Neuronal stem cell (in vitro differentiated cells): ENCODE results near the gene RASAL2.

Source experiments
- DNase-seq: peaks from one replicate; pipeline ENCODE4 v3.0.0-alpha.2; 2013; ENCODE audit warnings: low spot score
- H2AFZ ChIP-seq: one replicate; pipeline ENCODE4 v1.6.1; 2013; ENCODE audit warnings: mild to moderate bottlenecking, low read length, inconsistent platforms
- H2AK5ac ChIP-seq: 2 replicates; pipeline ENCODE4 v1.6.1; 2013; ENCODE audit warnings: low read depth, mild to moderate bottlenecking, inconsistent platforms, low read length, moderate library complexity, mixed read lengths
- H2BK120ac ChIP-seq: 2 replicates; pipeline ENCODE4 v1.6.1; 2013; ENCODE audit warnings: low read depth, mild to moderate bottlenecking, inconsistent platforms, low read length, moderate library complexity, mixed read lengths
- H2BK12ac ChIP-seq: one replicate; pipeline ENCODE4 v1.6.1; 2013; ENCODE audit warnings: low read length, inconsistent platforms
- H2BK15ac ChIP-seq: 2 replicates; pipeline ENCODE4 v1.6.1; 2013; ENCODE audit warnings: mild to moderate bottlenecking, low read length, inconsistent platforms, mixed read lengths
- H2BK5ac ChIP-seq: one replicate; pipeline ENCODE4 v1.6.1; 2013; ENCODE audit warnings: inconsistent platforms, mild to moderate bottlenecking, low read length, moderate library complexity
- H3K14ac ChIP-seq: one replicate; pipeline ENCODE4 v1.6.1; 2013; ENCODE audit warnings: low read length, inconsistent platforms
- H3K18ac ChIP-seq: 2 replicates; pipeline ENCODE4 v1.6.1; 2013; ENCODE audit warnings: low read length, inconsistent platforms
- H3K23ac ChIP-seq: 2 replicates; pipeline ENCODE4 v1.6.1; 2013; ENCODE audit warnings: low read depth, mild to moderate bottlenecking, mixed read lengths, low read length, inconsistent platforms; ENCODE audit not compliant: poor library complexity
- H3K27ac ChIP-seq: replicated peaks from 3 replicates; pipeline ENCODE4 v1.5.1; 2013; ENCODE audit warnings: low read length, inconsistent platforms
- H3K27me3 ChIP-seq, 3 experiments: 2 replicates each; pipeline ENCODE4 v1.6.1; 2013; ENCODE audit warnings: low read length in 3 of 3, mild to moderate bottlenecking in 2 of 3, inconsistent platforms in 1 of 3, low read depth in 1 of 3, mixed read lengths in 1 of 3, moderate library complexity in 1 of 3; ENCODE audit not compliant: control insufficient read depth in 3 of 3, insufficient read depth in 3 of 3
- H3K36me3 ChIP-seq, 2 donors: replicated peaks in 1 of 2; 2 replicates each; pipeline ENCODE4 v1.6.1; 2013; ENCODE audit warnings: low read length in 2 of 2; ENCODE audit not compliant: control insufficient read depth in 2 of 2, insufficient read depth in 2 of 2
- H3K4ac ChIP-seq: 2 replicates; pipeline ENCODE4 v1.6.1; 2013; ENCODE audit warnings: inconsistent platforms, mild to moderate bottlenecking, low read length, moderate library complexity
- H3K4me1 ChIP-seq, 2 donors: 1 replicate in 1 of 2; 2 replicates in 1 of 2; pipeline ENCODE4 v1.6.1; 2013; ENCODE audit warnings: low read length in 2 of 2, low read depth in 1 of 2; ENCODE audit not compliant: control insufficient read depth in 2 of 2, insufficient read depth in 1 of 2
- H3K4me2 ChIP-seq: one replicate; pipeline ENCODE4 v1.6.1; 2013; ENCODE audit warnings: mild to moderate bottlenecking, low read length, inconsistent platforms; ENCODE audit not compliant: insufficient read depth, poor library complexity, severe bottlenecking
- H3K4me3 ChIP-seq, 2 donors: 2 replicates each; pipeline ENCODE4 v1.5.1; 2013; ENCODE audit warnings: low read length in 2 of 2, mild to moderate bottlenecking in 2 of 2, inconsistent platforms in 1 of 2, moderate library complexity in 1 of 2
- H3K79me1 ChIP-seq: one replicate; pipeline ENCODE4 v1.6.1; 2013; ENCODE audit warnings: low read depth, mild to moderate bottlenecking, inconsistent platforms, low read length, moderate library complexity
- H3K9ac ChIP-seq: one replicate; pipeline ENCODE4 v1.6.1; 2013; ENCODE audit warnings: mild to moderate bottlenecking, low read depth, low read length, inconsistent platforms; ENCODE audit not compliant: poor library complexity
- H3K9me3 ChIP-seq, 2 donors: replicated peaks in 1 of 2; 2 replicates each; pipeline versions ENCODE3 to v1.6.1; 2013; ENCODE audit warnings: low read length in 2 of 2, mild to moderate bottlenecking in 2 of 2, inconsistent platforms in 1 of 2, low read depth in 1 of 2, mixed read lengths in 1 of 2, moderate library complexity in 1 of 2; ENCODE audit not compliant: control insufficient read depth in 2 of 2, insufficient read depth in 1 of 2
- H4K8ac ChIP-seq: one replicate; pipeline ENCODE4 v1.6.1; 2013; ENCODE audit warnings: low read depth, mild to moderate bottlenecking, inconsistent platforms, low read length, moderate library complexity
- H4K91ac ChIP-seq: one replicate; pipeline ENCODE4 v1.6.1; 2013; ENCODE audit warnings: low read length, low read depth, mild to moderate bottlenecking, inconsistent platforms; ENCODE audit not compliant: poor library complexity
- WGBS, 2 donors: extraction: QIAGEN DNeasy Blood & Tissue Kit; methylation state at CpG; one replicate each; pipeline ENCODE4 v1.1.7; 2013; ENCODE audit warnings: missing lambda C conversion rate in 2 of 2, mixed read lengths in 1 of 2; ENCODE audit not compliant: insufficient read length in 2 of 2, insufficient replicate concordance in 1 of 2; ENCODE audit errors: extremely low coverage in 2 of 2; 5-methylcytosine and 5-hydroxymethylcytosine counted together

RASAL2 gene

DNA sequence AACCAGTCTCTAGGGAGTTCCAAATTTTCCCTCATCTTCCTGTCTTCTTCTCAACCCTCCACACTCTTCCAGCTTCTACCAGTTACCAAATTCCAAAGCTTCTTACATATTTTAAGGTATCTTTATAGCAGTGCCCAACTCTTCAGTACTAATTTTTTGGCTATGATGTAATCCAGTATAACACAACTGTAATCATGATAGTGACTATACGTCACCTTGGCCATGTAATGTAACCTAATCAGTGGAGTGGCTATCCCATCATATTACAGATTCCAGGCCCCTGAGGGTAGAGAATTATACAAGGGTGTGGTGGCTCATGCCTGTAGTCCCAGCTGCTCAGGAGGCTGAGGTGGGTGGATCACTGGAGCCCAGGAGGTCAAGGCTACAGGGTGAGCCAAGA, 259.6 kb downstream of the RASAL2 start:
- Histone ChIP-seq H2AK5ac (no peak overlapping the region), H3K18ac (no peak overlapping the region), H3K9ac (no peak overlapping the region), H2BK15ac (no peak overlapping the region), H3K27ac (no peak overlapping the region), H2BK5ac (no peak overlapping the region), H2BK12ac (no peak overlapping the region), H2AFZ (no peak overlapping the region), H4K91ac (no peak overlapping the region), H3K9me3 (no peaks in the 10 kb centered on the region), H3K4me1 (no peaks in the 10 kb centered on the region), H3K4me3 (no peak overlapping the region), H3K27me3 (no peaks in the 10 kb centered on the region), H3K4me2 (no peak overlapping the region), H3K79me1 (no peaks in the 10 kb centered on the region), H4K8ac (no peak overlapping the region), H3K4ac (no peak overlapping the region), H3K36me3 (no peaks in the 10 kb centered on the region), H3K23ac (no peak overlapping the region), H2BK120ac (no peak overlapping the region), H3K14ac (no peak overlapping the region)
- no peak for DNase-seq
- WGBS, 2 donors = no CpG with 5 or more reads among the region's 1 CpG

- Histone ChIP-seq H3K9me3 (no peaks in the 10 kb centered on the region), H3K27me3 (no peaks in the 10 kb centered on the region), H3K14ac (no peak overlapping the region), H2AK5ac (no peak overlapping the region), H3K9ac (no peak overlapping the region), H3K36me3 (no peaks in the 10 kb centered on the region), H3K4me1 (no peaks in the 10 kb centered on the region), H2BK15ac (no peak overlapping the region), H3K23ac (no peak overlapping the region), H2BK120ac (no peak overlapping the region), H4K91ac (no peak overlapping the region), H3K18ac (no peak overlapping the region), H3K4me2 (no peak overlapping the region), H3K27ac (no peak overlapping the region), H3K79me1 (no peaks in the 10 kb centered on the region), H3K4ac (no peak overlapping the region), H2BK5ac (no peak overlapping the region), H4K8ac (no peak overlapping the region), H3K4me3 (no peak overlapping the region), H2AFZ (no peak overlapping the region), H2BK12ac (no peak overlapping the region)
- no CpG with 5 or more reads among the region's 3 CpGs for WGBS, 2 donors
- no peak for DNase-seq
Observed at GRCh38 chr1:178354816-178355215, 260.9 kb downstream of the RASAL2 start.

GRCh38 chr1:178356299-178356698, 262.4 kb downstream of the RASAL2 start:
- no peaks in the 10 kb centered on the region for H3K79me1 ChIP-seq
- H3K9me3 ChIP-seq = no peaks in the 10 kb centered on the region
- no peak overlapping the region for H3K14ac ChIP-seq
- no peak overlapping the region for H2AFZ ChIP-seq
- DNase-seq = no peak
- H2BK120ac ChIP-seq = no peak overlapping the region
- H3K27me3 ChIP-seq = no peaks in the 10 kb centered on the region
- no peak overlapping the region for H3K4me2 ChIP-seq
- H3K18ac ChIP-seq = no peak overlapping the region
- H2BK15ac ChIP-seq = no peak overlapping the region
- no peak overlapping the region for H3K4ac ChIP-seq
- WGBS, 2 donors = no CpG with 5 or more reads among the region's 1 CpG
- H3K4me1 ChIP-seq = peaks cover 0 to 2% of the 10 kb centered on the region in 2 donors
- H2AK5ac ChIP-seq = no peak overlapping the region
- no peak overlapping the region for H3K27ac ChIP-seq
- no peak overlapping the region for H3K4me3 ChIP-seq
- no peak overlapping the region for H4K91ac ChIP-seq
- H3K9ac ChIP-seq = no peak overlapping the region
- no peak overlapping the region for H3K23ac ChIP-seq
- no peaks in the 10 kb centered on the region for H3K36me3 ChIP-seq
- no peak overlapping the region for H2BK5ac ChIP-seq
- no peak overlapping the region for H2BK12ac ChIP-seq
- H4K8ac ChIP-seq = no peak overlapping the region

DNA sequence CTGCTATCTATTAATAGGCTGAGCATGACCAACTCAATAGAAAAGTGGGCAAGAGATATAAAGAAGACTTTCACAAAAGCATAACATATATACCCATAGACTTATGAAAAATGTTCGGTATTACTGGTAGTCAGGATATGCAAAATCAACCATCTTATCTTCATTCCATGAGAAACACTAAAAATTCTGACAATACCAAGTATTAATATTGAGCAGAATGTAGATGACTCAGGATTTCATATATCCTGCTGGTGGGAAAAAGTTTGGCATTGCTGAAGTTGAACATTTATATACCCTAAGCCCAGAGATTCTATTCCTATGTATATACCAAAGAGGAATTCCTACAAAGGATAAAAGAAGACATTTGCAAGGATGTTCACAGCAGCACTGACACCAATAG, 264.6 kb downstream of the RASAL2 start:
- Histone ChIP-seq H3K4ac (no peak overlapping the region), H3K27me3 (no peaks in the 10 kb centered on the region), H3K9ac (no peak overlapping the region), H2BK15ac (no peak overlapping the region), H3K27ac (no peak overlapping the region), H2BK120ac (no peak overlapping the region), H3K9me3 (peaks cover 0 to 2% of the 10 kb centered on the region in 2 donors), H4K91ac (no peak overlapping the region), H3K14ac (no peak overlapping the region), H2AK5ac (no peak overlapping the region), H3K18ac (no peak overlapping the region), H2AFZ (no peak overlapping the region), H2BK12ac (no peak overlapping the region), H4K8ac (no peak overlapping the region), H3K4me1 (peaks cover 0 to 2% of the 10 kb centered on the region in 2 donors), H2BK5ac (no peak overlapping the region), H3K4me2 (no peak overlapping the region), H3K79me1 (no peaks in the 10 kb centered on the region), H3K23ac (no peak overlapping the region), H3K36me3 (no peaks in the 10 kb centered on the region), H3K4me3 (no peak overlapping the region)
- WGBS, 2 donors = no CpG with 5 or more reads among the region's 1 CpG
- no peak for DNase-seq
